Tibial artery (tissue), 4 donors: ENCODE data around the gene GABBR1.

Experiments used
- DNase-seq, 2 donors: peaks; one replicate each; pipeline ENCODE4 v3.0.0-alpha.2; 2019
- H3K27ac ChIP-seq, 2 donors: fragments of 200-600 bp; sonication (generic) in 1 of 2; 1 replicate in 1 of 2; 2 replicates in 1 of 2; pipeline ENCODE4 v1.5.1; 2018 to 2019; ENCODE audit warnings: mild to moderate bottlenecking in 1 of 2
- H3K27me3 ChIP-seq, 2 donors: fragments of 200-600 bp; sonication (generic) in 1 of 2; one replicate each; pipeline versions ENCODE4 v1.5.1 to v1.6.0; 2016 to 2019
- H3K36me3 ChIP-seq, 3 donors: fragments of 200-600 bp; sonication (generic) in 2 of 3; one replicate each; pipeline ENCODE4 v1.5.1; 2016 to 2019; ENCODE audit warnings: mild to moderate bottlenecking in 2 of 3
- H3K4me1 ChIP-seq, 4 donors: fragments of 200-600 bp; sonication (generic) in 2 of 4; 1 replicate in 3 of 4; 2 replicates in 1 of 4; pipeline ENCODE4 v1.5.1; 2016 to 2019
- H3K4me3 ChIP-seq, 2 donors: fragments of 200-600 bp; sonication (generic) in 1 of 2; 1 replicate in 1 of 2; 2 replicates in 1 of 2; pipeline ENCODE4 v1.5.1; 2018 to 2019; ENCODE audit warnings: mild to moderate bottlenecking in 2 of 2
- H3K9me3 ChIP-seq, 3 donors: fragments of 200-600 bp; sonication (generic) in 1 of 3; one replicate each; pipeline ENCODE4 v1.5.1; 2016 to 2019
- CTCF ChIP-seq, 2 experiments: fragments of 200-600 bp in 1 of 2; fragments of 450-650 bp in 1 of 2; IDR thresholded peaks; one replicate each; pipeline ENCODE4 v1.5.1; 2017 to 2019; ENCODE audit warnings: antibody characterized with exemption in 2 of 2, mild to moderate bottlenecking in 1 of 2, moderate library complexity in 1 of 2
- intact Hi-C: fragments of 100-400 bp; cut with DNase I; formaldehyde crosslinking; loops from one replicate; pipeline ENCODE4 v1.15.0; 2023; ENCODE audit warnings: low total_unique reads

Gene GABBR1

GRCh38 chr6:29590218-29590808 lies 42.7 kb downstream of the GABBR1 start:
- DNase-seq = no peak
- Histone ChIP-seq H3K27me3 (peaks cover 0 to 36% of the 10 kb centered on the region in 2 donors), H3K27ac (no peak overlapping the region), H3K4me3 (no peak overlapping the region), H3K9me3 (no peaks in the 10 kb centered on the region), H3K36me3 (no peaks in the 10 kb centered on the region), H3K4me1 (no peaks in the 10 kb centered on the region)
- intact Hi-C loops = no loop called here
- TF ChIP-seq CTCF (IDR thresholded peaks at IDR 0.05) = no peak

GRCh38 chr6:29589423-29590048 lies 43.4 kb downstream of the GABBR1 start:
- Histone ChIP-seq H3K4me3 (no peak overlapping the region), H3K36me3 (no peaks in the 10 kb centered on the region), H3K27me3 (peaks cover 0 to 43% of the 10 kb centered on the region in 2 donors), H3K4me1 (no peaks in the 10 kb centered on the region), H3K9me3 (no peaks in the 10 kb centered on the region), H3K27ac (no peak overlapping the region)
- intact Hi-C loops = no loop called here
- DNase-seq = peak in 1 of 2 donors; percentile 43
- peak; percentile 82 to 86 for TF ChIP-seq CTCF (IDR thresholded peaks at IDR 0.05)

GRCh38 chr6:29584821-29585220 lies 48.2 kb downstream of the GABBR1 start, which contains the start of gene OR2H2:
Gene OR2H2, plus strand, starts transcription at chr6:29585121. Its CDS starts 2,824 bp downstream, at chr6:29587945.
- TF ChIP-seq CTCF (IDR thresholded peaks at IDR 0.05) = no peak
- Histone ChIP-seq H3K4me1 (no peaks in the 10 kb centered on the region), H3K27me3 (peaks cover 0 to 29% of the 10 kb centered on the region in 2 donors), H3K27ac (no peak within 1 kb of the TSS), H3K9me3 (no peaks in the 10 kb centered on the region), H3K4me3 (no peak within 1 kb of the TSS), H3K36me3 (no peaks in the 10 kb centered on the region)
- intact Hi-C loops = no loop called here
- DNase-seq = no peak

DNA sequence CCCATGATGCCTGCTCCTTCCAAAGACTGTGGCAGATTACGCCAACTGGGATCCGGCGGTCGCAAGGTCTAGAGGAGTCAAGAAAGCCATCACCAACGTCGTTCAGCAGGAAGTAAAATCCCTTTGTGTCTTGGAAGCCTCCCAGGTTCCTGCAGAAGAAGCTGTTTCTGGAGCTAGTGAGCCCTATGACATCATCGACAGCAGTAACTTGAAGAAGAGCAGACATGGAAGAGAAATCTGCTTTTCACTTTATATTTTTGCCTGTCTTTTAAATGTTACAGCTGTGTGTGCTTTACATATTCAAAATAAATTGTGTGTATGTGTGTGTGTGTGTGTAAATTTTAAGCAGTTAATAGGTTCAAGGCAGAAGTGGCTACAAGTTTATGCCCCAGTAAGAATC lies 55.4 kb downstream of the GABBR1 start:
- H3K4me1 ChIP-seq = no peaks in the 10 kb centered on the region
- no peaks in the 10 kb centered on the region for H3K9me3 ChIP-seq
- peaks cover 0 to 8% of the 10 kb centered on the region in 2 donors for H3K27me3 ChIP-seq
- H3K27ac ChIP-seq = no peak overlapping the region
- intact Hi-C loops = no loop called here
- DNase-seq = no peak
- H3K4me3 ChIP-seq = no peak overlapping the region
- H3K36me3 ChIP-seq = no peaks in the 10 kb centered on the region
- no peak for TF ChIP-seq CTCF (IDR thresholded peaks at IDR 0.05)

GRCh38 chr6:29576056-29576455 lies 56.9 kb downstream of the GABBR1 start:
- no peak for TF ChIP-seq CTCF (IDR thresholded peaks at IDR 0.05)
- no peak for DNase-seq
- H3K4me3 ChIP-seq = no peak overlapping the region
- no peak overlapping the region for H3K27ac ChIP-seq
- H3K36me3 ChIP-seq = no peaks in the 10 kb centered on the region
- H3K4me1 ChIP-seq = no peaks in the 10 kb centered on the region
- no peaks in the 10 kb centered on the region for H3K9me3 ChIP-seq
- peaks cover 0 to 9% of the 10 kb centered on the region in 2 donors for H3K27me3 ChIP-seq
- intact Hi-C loops = no loop called here
